ENCODE data around the gene CHST3.
A peak's percentile ranks its signal among the peaks of the same experiment; 100 is the strongest.

Gene CHST3

DNA sequence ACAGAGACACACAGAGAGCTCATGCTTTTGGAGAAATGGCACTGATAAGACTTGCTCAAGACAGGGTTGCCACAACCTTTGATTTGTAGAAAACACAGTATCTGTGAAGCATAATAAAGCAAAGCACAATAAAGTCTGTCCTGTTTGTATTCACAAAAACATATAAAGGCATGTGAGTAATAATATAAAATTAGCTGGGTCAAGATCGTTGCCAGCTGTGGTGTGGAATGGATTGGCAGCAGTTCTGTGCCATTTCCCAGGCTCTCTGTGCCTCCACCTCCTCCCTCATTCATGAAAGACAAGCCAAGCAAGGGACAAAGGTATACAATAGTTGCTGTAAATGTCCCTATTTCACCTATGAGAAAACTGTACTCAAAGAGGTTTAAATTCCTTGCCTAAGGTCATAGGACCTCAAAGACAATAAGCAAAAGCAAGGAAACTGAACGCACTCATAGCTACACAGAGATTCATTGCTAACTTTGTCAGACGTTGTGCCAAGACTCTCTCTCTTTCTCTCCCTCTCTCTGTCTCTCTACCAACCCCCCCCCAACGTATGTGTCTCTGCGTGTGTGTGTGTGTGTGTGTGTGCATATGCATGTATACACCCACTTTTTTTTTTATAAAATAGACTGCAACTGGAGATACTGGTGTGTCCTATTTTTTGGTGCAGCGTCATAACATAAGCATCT lies 31.8 kb downstream of the CHST3 start:
- DNase-seq, result no peak

DNA sequence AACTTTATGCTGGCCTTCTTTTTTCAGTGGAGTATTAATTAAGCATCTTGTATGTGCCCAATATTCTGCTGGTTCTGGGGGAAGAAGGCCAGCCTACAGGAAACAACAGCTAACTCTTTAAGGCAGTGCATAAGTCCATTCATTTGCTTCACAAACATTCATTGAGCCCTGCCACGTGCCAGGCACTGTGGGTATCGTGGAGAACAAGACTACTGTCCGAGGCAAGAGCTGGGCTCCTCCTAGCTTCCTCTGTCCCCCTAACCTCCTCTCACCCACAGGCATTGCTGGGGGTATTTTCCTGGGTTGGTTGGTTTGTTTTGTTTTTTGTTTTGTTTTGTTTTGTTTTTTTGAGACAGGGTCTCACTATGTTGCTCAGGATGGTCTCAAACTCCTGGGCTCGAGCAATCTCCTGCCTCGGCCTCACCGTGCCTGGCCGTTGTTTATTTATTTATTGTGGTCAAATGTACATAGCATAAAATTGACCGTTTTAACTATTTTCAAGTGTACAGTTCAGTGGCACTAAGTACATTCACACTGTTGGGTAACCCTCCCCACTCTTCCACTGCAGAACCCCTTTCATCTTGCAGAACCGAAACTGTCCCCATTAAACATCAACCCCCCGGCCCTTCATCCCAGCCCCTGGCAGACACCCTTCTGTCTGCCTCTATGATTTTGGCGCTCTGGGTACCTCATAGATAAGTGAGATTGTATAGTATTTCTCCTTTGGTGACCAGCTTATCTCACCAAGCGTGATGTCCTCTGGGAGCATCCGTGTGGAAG lies 32.6 kb downstream of the CHST3 start:
- no peak for DNase-seq

DNA sequence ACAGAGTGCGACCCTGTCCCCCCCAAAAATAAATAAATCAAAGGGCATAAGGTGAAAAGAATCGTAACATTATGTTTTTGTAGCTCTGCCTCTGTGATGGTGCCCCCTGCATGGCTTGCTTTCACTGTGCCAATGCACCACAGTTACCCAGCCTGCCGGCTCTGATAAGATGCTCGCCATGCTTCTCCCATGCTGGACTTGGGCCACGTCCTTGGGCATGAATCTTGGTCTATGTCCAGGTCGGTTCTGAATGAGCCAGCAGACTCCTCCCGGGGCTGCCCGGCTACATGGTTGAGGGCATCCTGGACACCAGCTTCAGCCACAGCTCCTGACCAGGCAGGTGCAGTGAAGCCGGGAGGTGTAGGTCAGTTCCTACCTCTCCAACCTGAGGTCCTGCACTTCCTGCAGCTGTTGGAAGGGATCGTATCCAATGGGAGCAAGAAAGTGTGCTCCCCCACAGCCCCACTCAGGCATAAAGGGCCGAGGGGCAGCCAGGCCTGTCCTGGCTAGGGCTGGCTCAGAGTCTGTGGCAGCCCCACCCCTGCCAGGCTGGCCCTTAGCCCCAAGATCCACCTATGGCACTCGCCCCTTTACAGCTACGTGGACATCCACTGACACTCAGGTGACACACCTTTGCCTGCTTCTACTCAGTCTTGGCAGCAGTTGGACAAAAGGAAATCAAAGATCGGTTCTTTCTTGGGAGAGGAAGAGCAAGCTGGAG lies 34.1 kb downstream of the CHST3 start:
- no peak for DNase-seq

DNA sequence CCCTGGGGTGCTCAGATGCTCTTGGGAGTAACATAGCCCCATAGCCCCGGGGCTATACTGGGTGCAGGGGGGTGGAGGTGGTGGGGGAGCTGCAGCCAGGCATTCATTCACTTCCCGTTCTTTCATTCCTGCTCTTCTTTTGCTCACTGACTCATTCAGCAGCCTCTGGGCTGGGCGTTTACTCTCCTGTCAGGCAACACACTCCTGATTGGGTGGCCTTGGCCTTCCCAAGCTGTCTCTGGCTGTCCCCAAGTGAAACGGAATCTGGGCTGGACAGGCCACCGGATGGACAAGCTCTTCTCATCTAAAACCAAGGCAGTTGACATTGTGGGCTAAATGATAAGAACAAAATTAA lies 34.6 kb downstream of the CHST3 start:
- no peak for DNase-seq

DNA sequence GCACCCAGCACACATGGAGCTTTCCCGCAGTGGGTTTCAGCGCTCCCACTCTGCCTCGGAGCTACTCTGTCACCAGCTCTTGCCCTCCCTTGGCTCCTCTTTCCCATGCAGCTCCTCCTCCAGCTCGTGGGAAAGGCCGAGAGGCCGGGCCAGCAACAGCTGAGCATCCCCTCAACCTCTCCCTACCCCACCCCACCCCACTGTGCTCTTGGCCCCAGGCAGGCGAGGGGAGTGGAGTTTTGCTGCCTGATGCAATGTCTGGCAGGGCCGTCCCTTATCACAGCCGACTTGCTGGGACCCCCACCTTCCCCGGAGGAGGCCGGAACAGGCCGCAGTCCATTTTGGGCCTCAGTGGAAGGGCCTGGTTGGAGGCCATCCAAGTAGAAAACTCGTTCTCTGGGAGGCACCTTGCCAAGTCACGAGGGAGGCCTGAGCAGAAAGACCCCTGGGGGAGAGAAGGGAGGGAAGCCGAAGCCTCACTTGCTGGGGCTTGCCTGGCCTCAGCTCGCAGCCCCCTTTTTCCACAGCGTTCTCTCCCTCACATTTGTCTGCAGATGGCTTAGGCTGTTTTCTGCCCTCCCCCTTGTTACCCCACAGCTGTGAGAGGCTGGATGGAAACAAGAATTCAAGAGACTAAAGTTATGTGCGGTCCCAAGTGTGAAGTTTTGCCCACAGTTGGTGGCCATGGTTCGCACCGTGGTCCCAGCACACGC lies 35.3 kb downstream of the CHST3 start:
- DNase-seq, result peak; percentile 61

DNA sequence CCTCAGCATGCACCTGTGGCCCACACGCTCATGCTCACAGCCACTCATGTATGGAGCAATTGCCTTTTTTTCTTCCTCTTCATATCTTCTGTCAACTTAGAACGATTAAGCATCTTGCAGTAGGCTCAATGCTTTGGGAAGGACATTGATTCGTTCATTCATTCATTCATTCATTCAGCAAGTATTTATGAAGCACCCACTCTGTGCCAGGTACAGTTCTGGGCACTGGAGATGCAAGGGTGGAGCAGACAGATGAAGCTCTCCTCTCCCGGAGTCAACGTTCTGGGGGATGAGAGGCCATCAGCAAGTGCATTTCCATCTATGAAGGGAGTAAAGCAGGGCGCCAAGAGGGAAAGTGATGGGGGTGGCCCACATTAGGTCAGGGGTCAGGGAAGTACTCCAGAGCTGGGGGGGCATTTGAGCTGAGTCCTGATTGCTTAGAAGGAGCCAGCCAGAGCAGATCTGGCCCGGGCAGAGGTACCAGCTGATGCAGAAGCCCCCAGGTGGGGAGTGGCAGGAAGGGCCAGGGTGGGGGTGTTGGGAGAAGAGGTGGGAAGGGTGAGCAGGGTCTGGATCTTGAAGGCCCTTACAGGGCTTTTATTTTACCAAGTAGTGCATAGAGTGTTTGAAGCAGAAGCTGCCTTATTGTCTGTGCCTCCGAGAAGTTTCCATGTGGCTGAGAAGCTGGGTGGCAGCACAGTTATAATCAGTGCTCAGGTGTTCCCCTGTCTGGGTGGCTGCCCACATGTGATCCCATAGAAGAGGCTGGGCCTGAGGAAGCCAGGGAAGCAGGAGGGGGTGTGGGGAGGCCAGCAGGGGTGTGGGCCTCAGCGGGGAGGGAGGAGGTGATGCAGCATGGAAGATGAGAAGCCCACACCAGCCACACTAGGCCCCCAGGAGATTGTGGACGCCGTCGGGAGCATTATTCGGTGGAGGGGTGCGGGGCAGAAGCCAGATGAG lies 36.2 kb downstream of the CHST3 start:
- peak; percentile 47 for DNase-seq

DNA sequence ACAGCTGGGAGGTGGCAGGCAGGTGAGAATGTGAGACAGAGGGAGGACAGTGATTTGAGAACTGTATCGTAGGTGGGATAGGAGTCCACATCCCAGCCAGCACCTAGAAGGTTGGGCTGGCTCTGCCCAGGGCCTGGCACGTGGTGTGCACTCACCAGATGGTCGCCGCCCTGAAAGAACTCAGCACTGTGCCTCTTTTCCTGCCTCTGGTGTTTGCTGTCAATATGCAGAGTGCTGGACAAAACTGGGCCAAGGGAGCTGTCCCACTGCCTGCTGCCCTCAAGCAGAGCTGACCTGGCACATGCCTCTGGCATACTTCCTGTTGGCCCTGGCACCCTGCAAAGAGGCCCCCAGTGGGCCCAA lies 36.8 kb downstream of the CHST3 start:
- no peak for DNase-seq

DNA sequence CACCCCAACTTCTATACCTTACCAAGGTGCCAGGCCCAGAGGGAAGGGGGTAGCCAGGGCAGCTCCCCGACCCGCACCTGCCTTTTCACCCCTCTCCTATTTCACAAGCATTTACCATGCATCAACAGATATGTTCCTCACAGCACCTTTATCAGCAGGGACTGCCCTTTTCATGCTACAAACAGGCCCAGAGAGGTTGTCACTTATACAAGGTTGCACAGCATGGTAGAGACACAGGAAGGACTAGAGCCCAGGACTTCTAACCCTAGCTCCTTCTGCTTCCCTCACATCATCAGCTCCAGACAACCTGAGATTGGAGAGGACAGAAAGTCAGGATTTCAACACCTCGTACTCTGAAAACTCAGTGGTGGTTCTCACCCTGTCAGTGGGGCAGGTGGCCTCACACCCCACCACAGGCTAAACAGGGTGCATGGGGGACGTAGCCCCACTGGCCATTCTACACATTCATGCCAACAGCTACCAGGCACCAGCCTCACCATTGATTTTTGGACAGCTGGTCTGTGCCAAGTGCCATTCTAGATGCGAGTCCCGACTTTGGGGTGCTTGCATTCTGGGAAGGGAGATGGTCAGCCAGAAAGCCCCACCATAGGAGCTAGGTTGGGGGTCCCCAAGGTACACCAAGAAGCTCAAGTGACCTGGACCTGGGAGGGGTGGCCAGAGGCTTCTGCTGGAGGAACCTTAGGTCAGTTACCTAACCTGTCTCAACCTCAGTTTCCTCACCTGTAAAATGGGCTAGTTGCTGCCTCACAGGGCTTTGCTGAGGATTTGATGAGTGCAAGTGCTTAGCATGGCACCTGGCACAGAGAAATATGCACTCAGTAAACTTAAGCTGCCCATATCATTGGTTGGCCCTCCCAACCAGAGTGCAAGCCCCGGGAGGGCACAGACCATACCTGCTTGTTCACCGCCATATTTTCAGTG lies 38.4 kb downstream of the CHST3 start:
- DNase-seq, result no peak

DNA sequence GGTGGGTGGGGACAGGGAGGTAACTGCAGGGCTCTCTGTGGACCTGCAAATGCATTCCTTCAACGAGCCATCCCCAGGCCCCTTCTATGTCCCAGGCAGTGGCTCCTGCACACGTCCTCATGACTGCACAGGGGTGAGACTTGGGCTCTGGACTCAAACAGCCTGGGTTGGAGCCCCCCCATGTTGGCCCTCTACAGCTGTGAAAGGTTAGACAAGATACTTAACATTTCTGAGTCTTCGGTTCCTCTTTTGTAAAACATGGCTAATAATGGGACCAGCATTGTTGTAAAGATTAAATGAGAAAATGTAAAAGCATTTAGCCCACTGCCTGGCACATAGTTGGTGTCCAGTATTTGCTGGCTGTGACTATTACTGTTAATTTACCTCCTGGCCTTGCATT lies 41.8 kb downstream of the CHST3 start:
- DNase-seq, result no peak

DNA sequence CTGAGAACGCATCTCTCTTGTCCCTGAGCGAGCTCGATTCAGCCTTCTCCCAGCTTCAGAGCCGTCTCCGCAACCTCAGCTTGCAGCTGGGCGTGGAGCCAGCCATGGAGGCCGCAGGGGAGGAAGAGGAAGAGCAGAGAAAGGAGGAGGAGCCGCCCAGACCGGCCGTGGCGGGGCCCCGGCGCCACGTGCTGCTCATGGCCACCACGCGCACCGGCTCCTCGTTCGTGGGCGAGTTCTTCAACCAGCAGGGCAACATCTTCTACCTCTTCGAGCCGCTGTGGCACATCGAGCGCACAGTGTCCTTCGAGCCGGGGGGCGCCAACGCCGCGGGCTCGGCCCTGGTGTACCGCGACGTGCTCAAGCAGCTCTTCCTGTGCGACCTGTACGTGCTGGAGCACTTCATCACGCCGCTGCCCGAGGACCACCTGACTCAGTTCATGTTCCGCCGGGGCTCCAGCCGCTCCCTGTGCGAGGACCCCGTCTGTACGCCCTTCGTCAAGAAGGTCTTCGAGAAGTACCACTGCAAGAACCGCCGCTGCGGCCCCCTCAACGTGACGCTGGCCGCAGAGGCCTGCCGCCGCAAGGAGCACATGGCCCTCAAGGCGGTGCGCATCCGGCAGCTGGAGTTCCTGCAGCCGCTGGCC lies 43.2 kb downstream of the CHST3 start:
- DNase-seq, result no peak

DNA sequence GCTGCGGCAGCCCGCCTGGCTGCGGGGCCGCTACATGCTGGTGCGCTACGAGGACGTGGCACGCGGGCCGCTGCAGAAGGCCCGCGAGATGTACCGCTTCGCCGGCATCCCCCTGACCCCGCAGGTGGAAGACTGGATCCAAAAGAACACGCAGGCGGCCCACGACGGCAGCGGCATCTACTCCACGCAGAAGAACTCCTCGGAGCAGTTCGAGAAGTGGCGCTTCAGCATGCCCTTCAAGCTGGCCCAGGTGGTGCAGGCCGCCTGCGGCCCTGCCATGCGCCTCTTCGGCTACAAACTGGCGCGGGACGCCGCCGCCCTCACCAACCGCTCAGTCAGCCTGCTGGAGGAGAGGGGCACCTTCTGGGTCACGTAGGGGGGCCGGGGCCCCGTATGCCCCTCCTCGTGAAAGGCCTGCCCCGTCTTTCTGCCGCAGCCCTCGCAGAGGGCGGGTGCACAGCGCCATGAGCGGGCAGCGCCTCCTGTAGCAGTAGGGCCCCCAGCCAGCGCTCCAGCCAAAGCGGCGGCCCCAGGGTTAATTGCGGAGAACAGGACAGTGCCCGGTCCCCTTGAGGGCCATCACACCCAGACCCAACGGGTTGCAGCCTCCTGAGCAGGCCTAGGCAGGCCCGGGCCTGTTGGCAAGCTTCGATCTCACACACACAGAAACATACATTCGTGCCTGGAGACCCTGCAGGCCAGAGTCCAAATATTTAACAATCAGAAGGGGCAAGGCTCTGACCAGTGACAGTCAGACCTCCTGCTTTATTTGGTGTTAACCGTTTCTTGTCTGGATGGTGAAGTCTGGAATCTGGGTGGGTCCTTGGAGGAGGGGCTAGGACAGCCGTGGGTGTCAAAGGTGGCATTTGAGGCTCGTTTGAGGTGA lies 44.1 kb downstream of the CHST3 start:
- DNase-seq, result no peak

DNA sequence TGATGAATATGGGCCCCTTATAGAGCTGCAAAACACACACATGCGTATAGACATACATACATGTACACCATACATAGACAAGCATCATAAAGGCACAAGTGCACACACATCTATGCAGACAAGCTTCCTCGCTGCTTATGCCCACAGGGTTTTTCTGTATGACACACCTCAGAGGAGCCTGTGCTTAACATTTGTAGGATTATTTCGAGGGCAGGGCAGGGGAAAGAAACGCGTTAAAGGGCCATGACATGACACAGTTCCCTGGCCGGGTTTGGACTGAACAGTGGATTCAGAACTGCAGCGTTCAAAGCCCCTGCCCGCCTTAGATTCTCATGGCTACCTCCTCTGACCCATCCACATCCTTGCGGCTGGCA lies 44.8 kb downstream of the CHST3 start:
- DNase-seq, result no peak

DNA sequence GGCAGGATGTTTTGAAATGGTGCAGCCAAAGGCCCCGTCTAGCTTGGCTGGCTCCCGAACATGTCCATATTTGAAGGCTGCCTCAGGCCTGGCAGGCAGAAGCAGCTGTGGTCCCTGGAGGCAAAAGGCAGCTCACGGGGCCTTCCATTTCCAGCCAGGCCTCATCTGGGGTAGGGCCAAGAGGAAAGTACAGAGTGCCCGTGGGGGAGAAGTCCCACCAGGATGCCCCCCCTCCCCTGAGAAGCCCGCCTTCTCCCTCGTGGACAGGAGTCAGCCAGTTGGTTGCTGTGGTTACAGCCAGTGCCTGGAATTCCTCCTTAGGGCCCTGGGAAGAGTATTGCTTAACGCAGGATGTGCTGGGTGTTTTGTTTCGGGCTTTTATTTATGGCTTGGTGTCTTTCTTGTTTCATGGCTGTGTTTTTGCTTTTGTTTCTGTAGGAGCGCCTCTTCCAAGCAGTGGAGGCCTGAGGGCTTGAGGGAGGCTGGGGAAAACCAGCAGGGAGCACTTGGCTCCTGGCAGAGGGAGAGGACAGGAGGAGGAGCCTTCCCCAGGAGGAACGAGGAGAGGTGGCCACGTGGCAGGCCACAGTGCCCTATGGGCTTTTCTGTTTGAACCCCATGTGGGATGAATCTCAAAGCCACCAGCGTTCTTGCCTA lies 45.4 kb downstream of the CHST3 start:
- DNase-seq, result no peak

DNA sequence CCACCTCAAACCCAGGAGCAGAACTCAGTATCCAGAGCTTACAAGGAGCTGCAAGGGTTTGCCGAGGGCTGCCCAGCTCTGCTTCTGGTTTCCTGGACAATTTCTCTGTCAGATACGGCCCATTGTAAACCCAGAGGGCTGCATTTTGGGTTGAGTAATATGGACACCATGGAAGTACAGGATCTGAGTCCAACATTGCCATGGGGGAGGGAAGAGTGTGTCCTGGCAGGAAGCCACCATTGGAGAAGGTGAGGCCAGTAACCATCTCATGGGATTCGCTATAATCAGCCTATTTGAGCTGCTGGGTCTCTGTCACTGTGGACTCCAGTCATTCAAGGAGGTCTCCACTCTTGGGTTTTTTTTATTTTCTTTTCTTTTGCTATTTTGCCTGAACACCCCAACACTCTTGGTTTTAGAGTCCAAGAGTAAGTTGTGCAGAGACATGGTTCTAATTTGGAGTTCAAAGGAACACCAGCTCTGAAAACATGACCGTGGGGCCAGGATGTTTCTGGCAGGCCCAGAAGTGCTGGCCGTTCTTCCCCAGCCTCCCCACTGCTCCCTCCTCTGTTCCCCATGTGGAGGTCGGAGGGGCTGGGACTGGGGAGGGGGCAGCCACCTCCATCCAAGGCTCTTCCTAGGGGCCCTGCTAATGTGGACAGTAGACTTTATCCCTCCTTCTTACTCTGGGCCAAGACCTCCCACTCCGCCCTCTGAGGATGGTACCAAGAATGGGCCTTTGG lies 46.2 kb downstream of the CHST3 start:
- no peak for DNase-seq

DNA sequence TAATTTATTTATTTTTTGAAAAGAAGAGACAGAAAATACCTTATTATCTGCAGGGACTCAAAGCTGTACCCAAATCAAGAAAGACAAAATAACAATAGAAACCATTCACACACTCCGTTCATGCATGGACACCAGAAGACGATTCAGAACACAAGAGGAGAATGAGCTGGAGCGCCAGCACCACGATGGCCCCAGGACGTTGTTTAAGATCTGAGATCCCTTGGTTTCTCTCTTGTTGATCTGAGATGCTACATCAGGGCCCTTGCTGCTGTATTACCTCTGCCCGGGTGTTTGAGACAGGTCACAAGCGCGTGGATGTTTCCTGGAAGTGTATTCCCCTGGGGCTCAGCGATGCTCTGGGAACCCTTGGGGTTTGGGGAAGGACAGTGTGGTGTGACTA lies 46.8 kb downstream of the CHST3 start:
- no peak for DNase-seq

DNA sequence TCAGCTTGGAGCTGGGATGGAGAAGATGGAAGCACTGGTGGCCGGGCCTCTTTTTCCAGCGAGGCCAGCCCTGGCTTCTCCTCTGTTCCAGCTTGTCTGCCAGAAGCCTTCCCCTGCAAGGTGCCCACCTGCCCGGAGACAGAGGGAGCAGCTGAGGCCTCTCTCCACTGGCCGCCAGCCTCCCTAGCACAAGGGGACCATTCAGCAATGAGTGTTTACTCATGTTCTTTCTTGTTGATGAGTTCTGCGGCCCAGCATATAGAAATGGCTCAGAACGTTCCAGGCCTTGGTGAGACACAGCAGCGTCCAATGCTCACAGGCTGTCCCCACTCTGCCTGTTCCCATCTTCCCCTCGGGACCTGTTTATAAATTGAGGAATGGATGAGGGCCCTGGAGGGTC lies 47.3 kb downstream of the CHST3 start:
- DNase-seq, result no peak

DNA sequence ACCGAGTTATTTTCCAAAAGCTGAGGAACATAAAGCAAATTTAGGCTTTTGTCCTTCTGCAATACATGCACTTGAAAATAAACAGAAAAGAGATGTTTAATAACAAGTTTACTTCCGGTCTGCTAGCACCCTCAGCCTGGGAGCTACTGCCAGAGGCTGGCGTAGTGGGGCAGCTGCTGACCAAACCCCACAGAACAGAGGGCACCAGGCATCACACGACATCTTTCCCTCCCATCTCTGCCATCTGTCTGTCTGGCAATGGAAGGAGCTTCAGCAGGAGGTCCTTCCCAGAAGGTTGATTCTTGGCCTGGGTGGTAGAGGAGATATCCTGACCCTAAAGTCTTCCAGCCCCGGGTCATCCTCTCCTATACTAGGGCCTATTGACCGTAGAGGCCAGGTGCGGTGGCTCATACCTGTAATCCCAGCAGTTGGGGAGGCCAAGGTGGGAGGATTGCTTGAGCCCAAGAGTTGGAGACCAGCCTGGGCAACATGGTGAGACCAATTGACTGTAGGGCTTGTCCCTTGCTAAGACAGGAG lies 47.8 kb downstream of the CHST3 start:
- no peak for DNase-seq

DNA sequence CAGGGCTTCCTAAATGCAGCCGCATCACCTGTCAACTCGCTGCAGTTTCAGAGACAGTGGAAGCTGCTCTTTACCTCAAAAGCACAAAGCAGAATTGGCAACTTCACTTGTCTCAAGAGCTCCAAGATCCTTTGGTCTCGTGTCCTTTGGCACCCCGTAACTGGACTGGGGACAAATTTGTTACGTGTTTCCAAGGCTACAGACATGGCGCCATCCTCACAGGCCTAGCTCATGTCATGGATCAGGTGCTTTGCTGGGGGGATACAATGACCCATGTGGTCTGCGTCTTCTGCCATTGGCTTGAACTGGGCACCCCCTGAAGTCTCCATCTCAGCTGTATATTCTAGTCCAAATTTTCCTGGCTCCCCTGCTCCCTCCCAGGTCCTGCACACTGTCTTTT lies 48.6 kb downstream of the CHST3 start:
- no peak for DNase-seq

All from NCI-H2171 (cell line).